GM12878 (cell line): ENCODE data around the gene UBTF. TPM values are rescaled to one million over a fixed set of nuclear protein-coding genes. Genes with fewer than 3 reads are reported as not detected.

Source experiments
- ATAC-seq: fragments of 200-7000 bp; cut with Tn5 transposase; 3 replicates; pipeline ENCODE4 v1.9.1; 2020; ENCODE audit warnings: mild to moderate bottlenecking, moderate library complexity
- BruUV-seq: library from RNA; stranded (reverse); fragments of 400-500 nt; replicated peaks from 2 replicates; lab custom pipeline; 2021; lab: Mats Ljungman, UMichigan
- CTCF ChIA-PET: fragments of 300-600 bp; sonication (Branson Sonifier 250); formaldehyde crosslinking; extraction: SDS; loops from one replicate; lab custom pipeline; 2021; ENCODE audit warnings: inconsistent platforms; lab: Yijun Ruan, JAX
- POLR2A ChIA-PET: fragments of 350-600 bp; formaldehyde crosslinking; extraction: SDS; loops from one replicate; lab custom pipeline; 2021; ENCODE audit warnings: inconsistent platforms; lab: Charles Lee
- RAD21 ChIA-PET: fragments of 300-600 bp; sonication (Branson Sonifier 250); formaldehyde crosslinking; loops from one replicate; lab custom pipeline; 2023; ENCODE audit warnings: antibody characterized with exemption; ENCODE audit not compliant: unreplicated experiment; lab: Charles Lee
- SMC1A ChIA-PET: fragments of 300-600 bp; sonication (Branson Sonifier 250); formaldehyde crosslinking; loops from one replicate; lab custom pipeline; 2023; ENCODE audit not compliant: unreplicated experiment, uncharacterized antibody; lab: Charles Lee
- DNase-seq: peaks from one replicate; pipeline ENCODE4 v3.0.0-alpha.2; 2011; ENCODE audit warnings: low read depth, low spot score
- FAIRE-seq: peaks from 3 replicates; lab custom pipeline; 2011; peaks lifted over from hg19 to GRCh38; lab: Jason Lieb, UNC
- H2AFZ ChIP-seq: 2 replicates; pipeline ENCODE4 v1.6.0; 2011; ENCODE audit warnings: low read depth, low read length, control low read depth; ENCODE audit not compliant: control insufficient read depth
- H3K27ac ChIP-seq: 2 replicates; pipeline ENCODE4 v1.5.1; 2011; ENCODE audit warnings: control low read depth; ENCODE audit not compliant: control insufficient read depth, insufficient read depth
- H3K27me3 ChIP-seq, 2 experiments: replicated peaks in 1 of 2; 2 replicates each; pipeline versions ENCODE4 v1.6.0 to v1.6.1; 2011; ENCODE audit warnings: low read length in 1 of 2; ENCODE audit not compliant: control insufficient read depth in 2 of 2, insufficient read depth in 2 of 2
- H3K36me3 ChIP-seq, 2 experiments: 2 replicates each; pipeline ENCODE4 v1.5.1; 2011; ENCODE audit warnings: low read length in 1 of 2; ENCODE audit not compliant: control insufficient read depth in 2 of 2, insufficient read depth in 2 of 2
- H3K4me1 ChIP-seq: 2 replicates; pipeline ENCODE4 v1.6.1; 2011; ENCODE audit warnings: mild to moderate bottlenecking, low read length, moderate library complexity, mixed read lengths; ENCODE audit not compliant: control insufficient read depth, insufficient read depth
- H3K4me2 ChIP-seq: 2 replicates; pipeline ENCODE4 v1.6.0; 2011; ENCODE audit warnings: control low read depth; ENCODE audit not compliant: control insufficient read depth, insufficient read depth
- H3K4me3 ChIP-seq: fragments of 200-600 bp; sonication (generic); 2 replicates; pipeline ENCODE4 v1.5.1; 2016
- H3K79me2 ChIP-seq: 2 replicates; pipeline ENCODE4 v1.6.0; 2011; ENCODE audit warnings: low read length; ENCODE audit not compliant: control insufficient read depth, insufficient read depth
- H3K9ac ChIP-seq: 2 replicates; pipeline ENCODE4 v1.8.0; 2011; ENCODE audit warnings: low read length, control low read depth, mixed read lengths; ENCODE audit not compliant: control insufficient read depth, insufficient read depth
- H3K9me3 ChIP-seq: replicated peaks from 3 replicates; pipeline ENCODE4 v1.5.1; 2011; ENCODE audit warnings: mild to moderate bottlenecking, low read length; ENCODE audit not compliant: control insufficient read depth, insufficient read depth
- H4K20me1 ChIP-seq: 2 replicates; pipeline ENCODE4 v1.6.0; 2011; ENCODE audit not compliant: control insufficient read depth, insufficient read depth
- BCLAF1 ChIP-seq: fragments of 450-650 bp; IDR thresholded peaks from 2 replicates; pipeline ENCODE4 v1.6.1; 2017; ENCODE audit warnings: antibody characterized with exemption, mild to moderate bottlenecking, moderate library complexity
- BRCA1 ChIP-seq: IDR thresholded peaks from 2 replicates; pipeline ENCODE4 v1.6.1; 2011; ENCODE audit warnings: low read depth, low read length, improper control_type of control experiment
- CBX5 ChIP-seq: sonication (generic); IDR thresholded peaks from 2 replicates; pipeline ENCODE4 v1.6.1; 2016; ENCODE audit warnings: low read depth, moderate library complexity, mild to moderate bottlenecking, inconsistent platforms
- CEBPB ChIP-seq, 2 experiments: fragments of 150-350 bp in 1 of 2; IDR thresholded peaks; 2 replicates each; pipeline ENCODE4 v1.6.1; 2012 to 2014; ENCODE audit warnings: low read depth in 2 of 2, low read length in 2 of 2, borderline replicate concordance in 1 of 2, inconsistent platforms in 1 of 2
- CHD2 ChIP-seq: IDR thresholded peaks from 2 replicates; pipeline ENCODE4 v1.6.1; 2011; ENCODE audit warnings: low read depth, low read length, improper control_type of control experiment, borderline replicate concordance
- FOXM1 ChIP-seq: IDR thresholded peaks from 2 replicates; pipeline ENCODE4 v1.6.1; 2012; ENCODE audit warnings: low read depth, mild to moderate bottlenecking, inconsistent platforms, low read length, moderate library complexity
- HCFC1 ChIP-seq: fragments of 150-350 bp; IDR thresholded peaks from 2 replicates; pipeline ENCODE4 v1.6.1; 2014; ENCODE audit warnings: low read length
- HDAC2 ChIP-seq: fragments of 200-600 bp; sonication (generic); IDR thresholded peaks from 2 replicates; pipeline ENCODE4 v1.6.1; 2017
- IKZF1 ChIP-seq: fragments of 450-650 bp; conservative IDR thresholded peaks from 2 replicates; pipeline ENCODE4 v1.6.1; 2017; ENCODE audit warnings: antibody characterized with exemption, mild to moderate bottlenecking
- IRF5 ChIP-seq: fragments of 450-650 bp; IDR thresholded peaks from 2 replicates; pipeline ENCODE4 v1.6.1; 2017; ENCODE audit warnings: borderline replicate concordance
- KLF5 ChIP-seq: fragments of 450-650 bp; IDR thresholded peaks from 2 replicates; pipeline ENCODE4 v1.6.1; 2014; ENCODE audit warnings: mild to moderate bottlenecking; ENCODE audit not compliant: partially characterized antibody
- NR2C2 ChIP-seq: IDR thresholded peaks from 2 replicates; pipeline ENCODE4 v1.6.1; 2011; ENCODE audit warnings: borderline replicate concordance, low read depth; ENCODE audit not compliant: control insufficient read depth, insufficient read length
- PBX3 ChIP-seq: IDR thresholded peaks from 2 replicates; pipeline ENCODE4 v1.6.1; 2011; ENCODE audit warnings: mild to moderate bottlenecking, low read depth, low read length, moderate library complexity; ENCODE audit not compliant: insufficient replicate concordance
- RAD51 ChIP-seq: fragments of 450-650 bp; IDR thresholded peaks from 2 replicates; pipeline ENCODE4 v1.6.1; 2016; ENCODE audit warnings: moderate library complexity, mild to moderate bottlenecking, inconsistent platforms
- SRF ChIP-seq, 2 experiments: IDR thresholded peaks; 2 replicates each; pipeline ENCODE4 v1.6.1; 2011; ENCODE audit warnings: low read depth in 2 of 2, low read length in 2 of 2, mild to moderate bottlenecking in 1 of 2, moderate library complexity in 1 of 2
- STAT1 ChIP-seq: fragments of 450-650 bp; conservative IDR thresholded peaks from 2 replicates; pipeline ENCODE4 v1.6.1; 2014; ENCODE audit warnings: antibody characterized with exemption, mild to moderate bottlenecking
- STAT3 ChIP-seq: IDR thresholded peaks from 2 replicates; pipeline ENCODE4 v1.6.1; 2011; ENCODE audit warnings: low read depth, low read length, improper control_type of control experiment
- TAF1 ChIP-seq: IDR thresholded peaks from 2 replicates; pipeline ENCODE4 v1.6.1; 2011; ENCODE audit warnings: mild to moderate bottlenecking, low read depth, low read length, borderline replicate concordance
- TCF12 ChIP-seq: IDR thresholded peaks from 2 replicates; pipeline ENCODE4 v1.6.1; 2011; ENCODE audit warnings: low read depth, mild to moderate bottlenecking, low read length
- WGBS: methylation state at CpG from one replicate; pipeline ENCODE4 v1.1.6; 2016; ENCODE audit warnings: low lambda C conversion rate; ENCODE audit not compliant: insufficient replicate concordance, insufficient coverage; ENCODE audit errors: missing lambda C conversion rate; 5-methylcytosine and 5-hydroxymethylcytosine counted together
- in situ Hi-C: fragments of 300-500 bp; cut with MboI; formaldehyde crosslinking; loops from 9 replicates; pipeline ENCODE4 v1.14.3; 2018; ENCODE audit warnings: mixed read lengths
- intact Hi-C: fragments of 100-400 bp; cut with micrococcal nuclease; formaldehyde crosslinking; loops from one replicate; pipeline ENCODE4 v1.14.2; 2022; ENCODE audit not compliant: unreplicated experiment
- polyA plus RNA-seq, 11 experiments: library from polyadenylated mRNA; depleted of rRNA in 4 of 11; unstranded in 6 of 11; stranded (reverse) in 5 of 11; fragments of >200 nt; fragmentation: Nextera tagmentation in 4 of 11; fragmentation: Illumina TruSeq in 1 of 11; extraction: Ambion mirVana in 4 of 11; extraction: Trizol in 1 of 11; gene quantifications; 1 replicate in 1 of 11; 2 replicates in 10 of 11; pipeline versions ENCODE4 v1.2.1 to v1.2.3, GENCODE V29; 2011 to 2016; ENCODE audit warnings: inconsistent platforms in 2 of 11, missing spikeins in 2 of 11, low read depth in 1 of 11
- total RNA-seq, 4 experiments: library from RNA; depleted of rRNA in 3 of 4; stranded (reverse); fragments of >200 nt in 3 of 4; fragmentation: Illumina TruSeq in 1 of 4; extraction: Trizol in 1 of 4; gene quantifications; 2 replicates each; pipeline versions ENCODE4 v1.2.1 to v1.2.3, GENCODE V29; 2013 to 2021

The UBTF gene
- total and polyA plus RNA-seq, 10 of the 15 experiments (the other 5 are each of a cell fraction or from before 2014, with no cell fraction given) = 2.2 to 124 (median 79.6) TPM

GRCh38 chr17:44167181-44167861, 52.2 kb downstream of the UBTF start:
- peaks cover 5% of the 10 kb centered on the region for H3K4me1 ChIP-seq
- H2AFZ ChIP-seq = no peak overlapping the region
- no peaks in the 10 kb centered on the region for H3K79me2 ChIP-seq
- no peak overlapping the region for H3K4me2 ChIP-seq
- DNase-seq (no peak), ATAC-seq (no peak), FAIRE-seq (no peak)
- no peak overlapping the region for H3K9ac ChIP-seq
- H3K36me3 ChIP-seq = no peaks in the 10 kb centered on the region
- no peak overlapping the region for H3K4me3 ChIP-seq
- TF ChIP-seq TAF1 (no peak), HDAC2 (no peak), CBX5 (no peak), SRF (IDR thresholded peaks at IDR 0.05; ENCODE audit: low read depth in 2 of 2, low read length in 2 of 2) (no peak), BCLAF1 (no peak), RAD51 (no peak), IRF5 (no peak), IKZF1 (no peak), STAT1 (no peak), PBX3 (no peak), TCF12 (no peak), KLF5 (no peak), FOXM1 (no peak), CEBPB (IDR thresholded peaks at IDR 0.05; ENCODE audit: borderline replicate concordance in 1 of 2, low read depth in 2 of 2, low read length in 2 of 2) (no peak), HCFC1 (no peak), STAT3 (no peak), CHD2 (no peak), NR2C2 (no peak), BRCA1 (no peak)
- in situ Hi-C loops = loop anchor here (5.0 kb wide), 1 partner anchor 225 kb away; the partner anchor contains the start of gene PPY
- SMC1A ChIA-PET = interaction anchor here (1.0 to 2.3 kb wide), 9 partner anchors 11 to 257 kb away, joined by 3 to 19 read pairs (median 5); partner anchors contain the start of gene PPY
- H3K9me3 ChIP-seq = no peaks in the 10 kb centered on the region
- CTCF ChIA-PET = interaction anchor here (0.8 to 5.2 kb wide), 20 partner anchors 11 to 257 kb away, joined by 3 to 56 read pairs (median 8); partner anchors contain the start of genes PPY and TMUB2
- H4K20me1 ChIP-seq = no peaks in the 10 kb centered on the region
- WGBS = 58% methylated on average over 7 of the region's 7 CpGs
- H3K27ac ChIP-seq = no peak overlapping the region
- BruUV-seq = no TSS peak
- intact Hi-C loops = no loop called here
- POLR2A ChIA-PET = no interaction called here
- RAD21 ChIA-PET = interaction anchor here (0.8 to 1.9 kb wide), 10 partner anchors 19 to 257 kb away, joined by 4 to 28 read pairs (median 6); partner anchors contain the start of genes HDAC5 and TMUB2
- no peaks in the 10 kb centered on the region for H3K27me3 ChIP-seq
